NB4 (cell line): ENCODE measurements around the gene FTO.

Source experiments
- CTCF ChIP-seq: IDR thresholded peaks from one replicate; pipeline ENCODE4 v1.5.1; 2012; ENCODE audit warnings: low read depth, low read length
- MAX ChIP-seq: IDR thresholded peaks from 2 replicates; pipeline ENCODE4 v1.6.1; 2011; ENCODE audit warnings: low read depth, low read length
- MYC ChIP-seq: IDR thresholded peaks from 2 replicates; pipeline ENCODE4 v1.6.1; 2011; ENCODE audit warnings: low read depth, low read length
- POLR2A ChIP-seq: IDR thresholded peaks from 2 replicates; pipeline ENCODE4 v1.6.1; 2011; ENCODE audit warnings: mild to moderate bottlenecking; ENCODE audit not compliant: insufficient read length; ENCODE audit errors: extremely low read depth

- TF ChIP-seq CTCF (no peak), POLR2A (no peak), MAX (no peak), MYC (no peak)
Measured at GRCh38 chr16:54197758-54198157, 493.8 kb downstream of the FTO start.
